Endothelial cell of umbilical vein (primary cell): ENCODE measurements around the gene BNC2. TPM values are rescaled to one million over a fixed set of nuclear protein-coding genes. Genes with fewer than 3 reads are reported as not detected.

Experiments used
- BruUV-seq: library from RNA; stranded (reverse); fragments of 400-500 nt; replicated peaks from 2 replicates; lab custom pipeline; 2021; lab: Mats Ljungman, UMichigan
- CTCF ChIA-PET: fragments of 300-600, 350-600 bp; sonication (Branson Sonifier 250); formaldehyde crosslinking; loops from one replicate; lab custom pipeline; 2021; ENCODE audit warnings: antibody characterized with exemption, inconsistent platforms; lab: Charles Lee
- POLR2A ChIA-PET: fragments of 300-600, 350-600 bp; sonication (Branson Sonifier 250); formaldehyde crosslinking; loops from one replicate; lab custom pipeline; 2021; ENCODE audit warnings: antibody characterized with exemption, inconsistent platforms; lab: Charles Lee
- DNase-seq: peaks from one replicate; pipeline ENCODE4 v3.0.0-alpha.2; 2011; ENCODE audit warnings: low read depth, low spot score
- FAIRE-seq: peaks from 2 replicates; lab custom pipeline; 2011; peaks lifted over from hg19 to GRCh38; lab: Jason Lieb, UNC
- H2AFZ ChIP-seq: 2 replicates; pipeline ENCODE4 v1.6.0; 2012; ENCODE audit warnings: low read depth, low read length, control low read depth, inconsistent platforms
- H3K27ac ChIP-seq: 2 replicates; pipeline ENCODE4 v1.5.1; 2011; ENCODE audit warnings: low read depth, mild to moderate bottlenecking, control low read depth, low read length, moderate library complexity; ENCODE audit not compliant: insufficient read depth
- H3K27me3 ChIP-seq, 2 experiments: 2 replicates each; pipeline versions ENCODE4 v1.6.0 to v1.6.1; 2011; ENCODE audit warnings: low read length in 2 of 2, mixed read lengths in 1 of 2; ENCODE audit not compliant: control insufficient read depth in 2 of 2, insufficient read depth in 2 of 2
- H3K36me3 ChIP-seq, 2 experiments: 2 replicates in 1 of 2; 3 replicates in 1 of 2; pipeline ENCODE4 v1.5.1; 2011; ENCODE audit warnings: low read length in 2 of 2, mild to moderate bottlenecking in 1 of 2, moderate library complexity in 1 of 2; ENCODE audit not compliant: control insufficient read depth in 2 of 2, insufficient read depth in 2 of 2; ENCODE audit errors: extremely low read depth in 1 of 2
- H3K4me1 ChIP-seq: 3 replicates; pipeline ENCODE4 v1.5.1; 2011; ENCODE audit warnings: mild to moderate bottlenecking, low read length; ENCODE audit not compliant: control insufficient read depth, insufficient read depth; ENCODE audit errors: extremely low read depth
- H3K4me2 ChIP-seq: 2 replicates; pipeline ENCODE4 v1.6.1; 2011; ENCODE audit warnings: low read length, control low read depth, mixed read lengths; ENCODE audit not compliant: insufficient read depth
- H3K4me3 ChIP-seq, 3 experiments: fragments of 200-600 bp in 1 of 3; sonication (generic), shearing (Covaris generic) in 1 of 3; replicated peaks in 1 of 3; 2 replicates each; pipeline ENCODE4 v1.5.1; 2011 to 2016; ENCODE audit warnings: control low read depth in 3 of 3, low read length in 3 of 3, mild to moderate bottlenecking in 2 of 3, inconsistent platforms in 1 of 3, low read depth in 1 of 3, moderate library complexity in 1 of 3; ENCODE audit not compliant: insufficient read depth in 1 of 3
- H3K79me2 ChIP-seq: 2 replicates; pipeline ENCODE4 v1.6.0; 2012; ENCODE audit warnings: low read length, inconsistent platforms; ENCODE audit not compliant: control insufficient read depth, insufficient read depth
- H3K9ac ChIP-seq: replicated peaks from 2 replicates; pipeline ENCODE3; 2011; ENCODE audit warnings: low read length, control low read depth; ENCODE audit not compliant: insufficient read depth; ENCODE audit errors: extremely low read depth
- H3K9me1 ChIP-seq: replicated peaks from 3 replicates; pipeline ENCODE4 v1.6.0; 2011; ENCODE audit warnings: mild to moderate bottlenecking, low read length; ENCODE audit not compliant: control insufficient read depth, insufficient read depth; ENCODE audit errors: extremely low read depth
- H3K9me3 ChIP-seq: replicated peaks from 2 replicates; pipeline ENCODE4 v1.5.1; 2012; ENCODE audit warnings: low read length, inconsistent platforms; ENCODE audit not compliant: control insufficient read depth, insufficient read depth
- H4K20me1 ChIP-seq: replicated peaks from 2 replicates; pipeline ENCODE3; 2011; ENCODE audit warnings: mild to moderate bottlenecking, low read length; ENCODE audit not compliant: control insufficient read depth, insufficient read depth; ENCODE audit errors: extremely low read depth
- EZH2 ChIP-seq: IDR thresholded peaks from 2 replicates; pipeline ENCODE4 v1.6.1; 2012; ENCODE audit warnings: borderline replicate concordance, low read depth, mild to moderate bottlenecking, moderate library complexity, low read length, inconsistent platforms; ENCODE audit not compliant: severe bottlenecking
- MYC ChIP-seq: IDR thresholded peaks from one replicate; pipeline ENCODE4 v1.6.1; 2011; ENCODE audit warnings: mild to moderate bottlenecking, low read depth, low read length
- dilution Hi-C: fragments of 300-500 bp; cut with MboI; formaldehyde crosslinking; loops from one replicate; pipeline ENCODE4 v1.15.0; 2019; ENCODE audit warnings: low sequenced_read_pairs; ENCODE audit not compliant: extremely low pct_ligation_motif_present
- intact Hi-C: fragments of 100-400 bp; cut with micrococcal nuclease; formaldehyde crosslinking; loops from one replicate; pipeline ENCODE4 v1.10.0; 2022
- polyA plus RNA-seq, 4 experiments: library from polyadenylated mRNA; depleted of rRNA in 3 of 4; stranded (reverse) in 3 of 4; unstranded in 1 of 4; fragments of >200 nt; gene quantifications; 2 replicates each; pipeline versions ENCODE4 v1.2.1 to v1.2.3, GENCODE V29; 2011 to 2012; ENCODE audit warnings: missing spikeins in 1 of 4
- total RNA-seq: library from RNA; stranded (reverse); gene quantifications from 2 replicates; pipeline ENCODE4 v1.2.3, GENCODE V29; 2021
- TF ChIP-seq, protein P1 (sequence below): IDR thresholded peaks from 2 replicates; pipeline ENCODE4 v1.6.1; 2011; ENCODE audit not compliant: insufficient read depth, insufficient read length
- TF ChIP-seq, protein P2 (sequence below), 2 donors: IDR thresholded peaks; 1 replicate in 1 of 2; 2 replicates in 1 of 2; pipeline ENCODE4 v1.5.1; 2011; ENCODE audit warnings: low read length in 2 of 2, mild to moderate bottlenecking in 2 of 2, moderate library complexity in 2 of 2, control low read depth in 1 of 2, inconsistent platforms in 1 of 2, low read depth in 1 of 2; ENCODE audit not compliant: insufficient read depth in 1 of 2; ENCODE audit errors: extremely low read depth in 1 of 2

The BNC2 gene
- total and polyA plus RNA-seq, 2 donors (not counting 3 experiments of a cell fraction or from before 2014, with no cell fraction given): 12.1 to 34.3 TPM

DNA sequence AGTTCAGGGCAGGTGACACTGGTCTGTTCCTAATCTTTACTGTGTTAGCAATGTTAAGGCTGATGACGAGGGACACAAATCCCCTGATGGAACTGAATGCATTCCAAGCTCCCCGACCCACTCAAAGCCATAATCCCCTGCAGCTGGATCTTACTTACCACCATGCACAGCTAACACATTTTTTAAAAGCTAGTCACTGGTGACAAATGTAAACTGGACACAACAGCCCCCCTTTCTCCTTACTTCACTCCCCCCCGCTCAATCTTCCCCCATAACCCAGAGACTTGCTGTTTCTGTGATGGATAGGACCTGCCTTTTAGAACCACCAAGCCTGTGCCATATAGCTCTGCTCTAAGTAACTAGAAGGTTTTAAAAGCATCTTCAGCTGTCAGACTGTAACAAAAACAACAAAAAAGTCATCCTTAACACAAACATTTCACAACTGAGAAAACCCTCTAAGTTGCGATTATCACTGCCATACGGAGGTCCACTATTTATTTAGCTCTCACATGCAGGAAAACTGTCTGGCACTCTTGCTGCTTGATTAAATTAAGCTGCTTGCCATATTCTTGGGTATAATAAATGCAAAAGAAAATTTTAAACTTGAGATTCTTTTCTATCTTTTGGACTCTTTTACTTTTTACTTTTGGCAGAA lies 44.4 kb downstream of the BNC2 start:
- CTCF ChIA-PET: interaction anchor here (1.1 to 1.3 kb wide), 4 partner anchors 10 to 69 kb away, joined by 3 to 4 read pairs (median 3); no protein-coding TSS in a partner anchor
- Histone ChIP-seq H3K4me3 (no peak overlapping the region), H3K36me3 (no peaks in the 10 kb centered on the region), H3K4me2 (no peak overlapping the region), H3K4me1 (peaks cover 4% of the 10 kb centered on the region), H3K27me3 (no peaks in the 10 kb centered on the region), H4K20me1 (no peaks in the 10 kb centered on the region), H3K27ac (no peak overlapping the region), H2AFZ (no peak overlapping the region), H3K9me1 (no peaks in the 10 kb centered on the region), H3K9me3 (no peaks in the 10 kb centered on the region), H3K79me2 (no peaks in the 10 kb centered on the region), H3K9ac (no peak overlapping the region)
- no peak for FAIRE-seq
- POLR2A ChIA-PET: interaction anchor here (0.6 kb wide), 1 partner anchor 86 kb away, joined by 4 read pairs; no protein-coding TSS in a partner anchor
- dilution Hi-C loops: no loop called here
- DNase-seq: no peak
- TF ChIP-seq, protein P1, sequence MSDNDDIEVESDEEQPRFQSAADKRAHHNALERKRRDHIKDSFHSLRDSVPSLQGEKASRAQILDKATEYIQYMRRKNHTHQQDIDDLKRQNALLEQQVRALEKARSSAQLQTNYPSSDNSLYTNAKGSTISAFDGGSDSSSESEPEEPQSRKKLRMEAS: no peak
- TF ChIP-seq EZH2: no peak
- TF ChIP-seq, protein P2, sequence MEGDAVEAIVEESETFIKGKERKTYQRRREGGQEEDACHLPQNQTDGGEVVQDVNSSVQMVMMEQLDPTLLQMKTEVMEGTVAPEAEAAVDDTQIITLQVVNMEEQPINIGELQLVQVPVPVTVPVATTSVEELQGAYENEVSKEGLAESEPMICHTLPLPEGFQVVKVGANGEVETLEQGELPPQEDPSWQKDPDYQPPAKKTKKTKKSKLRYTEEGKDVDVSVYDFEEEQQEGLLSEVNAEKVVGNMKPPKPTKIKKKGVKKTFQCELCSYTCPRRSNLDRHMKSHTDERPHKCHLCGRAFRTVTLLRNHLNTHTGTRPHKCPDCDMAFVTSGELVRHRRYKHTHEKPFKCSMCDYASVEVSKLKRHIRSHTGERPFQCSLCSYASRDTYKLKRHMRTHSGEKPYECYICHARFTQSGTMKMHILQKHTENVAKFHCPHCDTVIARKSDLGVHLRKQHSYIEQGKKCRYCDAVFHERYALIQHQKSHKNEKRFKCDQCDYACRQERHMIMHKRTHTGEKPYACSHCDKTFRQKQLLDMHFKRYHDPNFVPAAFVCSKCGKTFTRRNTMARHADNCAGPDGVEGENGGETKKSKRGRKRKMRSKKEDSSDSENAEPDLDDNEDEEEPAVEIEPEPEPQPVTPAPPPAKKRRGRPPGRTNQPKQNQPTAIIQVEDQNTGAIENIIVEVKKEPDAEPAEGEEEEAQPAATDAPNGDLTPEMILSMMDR (IDR thresholded peaks at IDR 0.05; ENCODE audit: extremely low read depth in 1 of 2, insufficient read depth in 1 of 2, low read depth in 1 of 2, low read length in 2 of 2): no peak
- TF ChIP-seq MYC: no peak
- intact Hi-C loops: no loop called here
- BruUV-seq: no TSS peak
